Nucleus accumbens (tissue), 56 donors: ENCODE data around the gene FLNC.
A peak's percentile ranks its signal among the peaks of the same experiment; 100 is the strongest.

Source experiments
- DNase-seq, 56 donors: peaks; one replicate each; lab custom pipeline; 2025; lab: John Stamatoyannopoulos, UW

FLNC gene

GRCh38 chr7:128831178-128831993 lies 1.2 kb downstream of the FLNC start:
- DNase-seq, result peak in 1 of 56 donors; percentile 41

GRCh38 chr7:128831994-128832879 lies 2.0 kb downstream of the FLNC start:
- peak in 19 of 56 donors; percentile 11 to 72 (median 53) for DNase-seq

GRCh38 chr7:128832880-128833147 lies 2.6 kb downstream of the FLNC start:
- DNase-seq, result peak in 3 of 56 donors; percentile 43 to 63 (median 51)

- peak in 55 of 56 donors; percentile 11 to 89 (median 62) for DNase-seq
Measured at GRCh38 chr7:128833148-128833945, 3.1 kb downstream of the FLNC start.

- DNase-seq, result peak in 1 of 56 donors; percentile 49
Measured at GRCh38 chr7:128833946-128834325, 3.7 kb downstream of the FLNC start.

GRCh38 chr7:128835231-128835751 lies 5.1 kb downstream of the FLNC start:
- no peak for DNase-seq

GRCh38 chr7:128835790-128836641 lies 5.8 kb downstream of the FLNC start:
- peak in 39 of 56 donors; percentile 6 to 71 (median 33) for DNase-seq

GRCh38 chr7:128836729-128837348 lies 6.6 kb downstream of the FLNC start:
- DNase-seq, result peak in 48 of 56 donors; percentile 6 to 73 (median 47)

GRCh38 chr7:128837521-128837921 lies 7.3 kb downstream of the FLNC start:
- no peak for DNase-seq

GRCh38 chr7:128838109-128838779 lies 8.0 kb downstream of the FLNC start:
- no peak for DNase-seq

- DNase-seq, result peak in 1 of 56 donors; percentile 18
Measured at GRCh38 chr7:128838981-128839731, 8.9 kb downstream of the FLNC start.

GRCh38 chr7:128839751-128840177 lies 9.6 kb downstream of the FLNC start:
- DNase-seq, result no peak

- no peak for DNase-seq
Measured at GRCh38 chr7:128840326-128841170, 10.3 kb downstream of the FLNC start.

GRCh38 chr7:128841171-128841690 lies 11.0 kb downstream of the FLNC start:
- DNase-seq, result no peak

GRCh38 chr7:128841921-128842673 lies 11.9 kb downstream of the FLNC start:
- DNase-seq, result peak in 8 of 56 donors; percentile 3 to 50 (median 15)
